ENCODE results near the gene CDC6. TPM values are rescaled to one million over a fixed set of nuclear protein-coding genes. Genes with fewer than 3 reads are reported as not detected.

CDC6 gene
- total RNA-seq, 1 donor from 2014 or later: 65.3 TPM

DNA sequence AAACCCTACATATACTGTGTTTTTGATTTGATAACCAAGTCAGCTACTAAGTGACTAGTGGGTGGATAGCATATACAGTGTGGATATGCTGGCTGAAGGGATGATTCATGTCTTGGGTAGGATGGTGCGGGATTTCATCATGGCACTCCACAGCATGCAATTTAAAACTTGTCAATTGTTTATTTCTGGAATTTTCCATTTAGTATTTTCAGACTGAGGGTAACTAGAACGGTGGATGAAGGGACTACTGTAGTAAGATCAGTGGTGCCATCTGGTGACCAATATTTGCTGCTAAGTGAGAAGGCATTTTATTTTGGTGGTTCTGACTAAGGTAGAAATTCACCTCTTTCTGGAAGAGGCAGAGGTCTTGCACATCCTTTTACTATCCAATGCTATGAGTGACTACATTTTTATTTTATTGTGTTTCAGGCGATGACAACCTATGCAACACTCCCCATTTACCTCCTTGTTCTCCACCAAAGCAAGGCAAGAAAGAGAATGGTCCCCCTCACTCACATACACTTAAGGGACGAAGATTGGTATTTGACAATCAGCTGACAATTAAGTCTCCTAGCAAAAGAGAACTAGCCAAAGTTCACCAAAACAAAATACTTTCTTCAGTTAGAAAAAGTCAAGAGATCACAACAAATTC, 3.1 kb downstream of the CDC6 start:
- Histone ChIP-seq H3F3A (ENCODE audit: low read depth) (peaks cover 53% of the 10 kb centered on the region), H3K9ac (no peak overlapping the region), H3K9me3 (ENCODE audit: low read depth) (no peaks in the 10 kb centered on the region), H3K4me2 (peak overlapping the region; percentile 20), H3K36me3 (peaks cover 16% of the 10 kb centered on the region), H3K4me1 (peaks cover 13% of the 10 kb centered on the region), H4K20me1 (ENCODE audit: low read depth) (peaks cover 23% of the 10 kb centered on the region), H3K4me3 (no peak overlapping the region), H3K27ac (no peak overlapping the region), H2AFZ (replicated peaks) (no peak overlapping the region), H3K27me3 (no peaks in the 10 kb centered on the region), H3K79me2 (ENCODE audit: low read depth) (peaks cover 44% of the 10 kb centered on the region)
- peaks cover 5% of the 10 kb centered on the region for H3K27me3 Mint-ChIP-seq (ENCODE audit: insufficient read depth, low read depth)
- H3K9me3 Mint-ChIP-seq: no peaks in the 10 kb centered on the region
- peak; percentile 70 for DNase-seq (ENCODE audit: low spot score)
- H3K4me1 Mint-ChIP-seq: peaks cover 32% of the 10 kb centered on the region
- TF ChIP-seq EZH2phosphoT487 (IDR thresholded peaks at IDR 0.05) (no peak), CTCF (IDR thresholded peaks at IDR 0.05) (peak; percentile 58), EZH2 (IDR thresholded peaks at IDR 0.05) (no peak)
- peaks cover 15% of the 10 kb centered on the region for H3K36me3 Mint-ChIP-seq
- no peak overlapping the region for H3K27ac Mint-ChIP-seq
- H3K4me3 Mint-ChIP-seq: no peak overlapping the region

DNA sequence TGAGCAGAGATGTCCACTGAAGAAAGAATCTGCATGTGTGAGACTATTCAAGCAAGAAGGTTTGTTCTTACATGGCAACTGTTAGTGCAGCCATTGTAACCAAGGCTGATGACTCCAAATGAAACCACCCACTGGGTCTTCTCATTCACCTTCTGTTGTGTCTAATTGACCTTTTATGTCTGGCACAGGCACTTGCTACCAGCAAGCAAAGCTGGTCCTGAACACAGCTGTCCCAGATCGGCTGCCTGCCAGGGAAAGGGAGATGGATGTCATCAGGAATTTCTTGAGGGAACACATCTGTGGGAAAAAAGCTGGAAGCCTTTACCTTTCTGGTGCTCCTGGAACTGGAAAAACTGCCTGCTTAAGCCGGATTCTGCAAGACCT, 3.6 kb downstream of the CDC6 start:
- H3K4me1 Mint-ChIP-seq: peaks cover 35% of the 10 kb centered on the region
- H3K9me3 Mint-ChIP-seq: no peaks in the 10 kb centered on the region
- H3K4me3 ChIP-seq: no peak overlapping the region
- H3K9me3 ChIP-seq (ENCODE audit: low read depth): no peaks in the 10 kb centered on the region
- TF ChIP-seq EZH2phosphoT487 (IDR thresholded peaks at IDR 0.05): no peak
- no peak for TF ChIP-seq EZH2 (IDR thresholded peaks at IDR 0.05)
- no peak for TF ChIP-seq CTCF (IDR thresholded peaks at IDR 0.05)
- H4K20me1 ChIP-seq (ENCODE audit: low read depth): peaks cover 28% of the 10 kb centered on the region
- no peak for DNase-seq (ENCODE audit: low spot score)
- H3K9ac ChIP-seq: no peak overlapping the region
- no peak overlapping the region for H3K4me2 ChIP-seq
- H3K36me3 ChIP-seq: peaks cover 16% of the 10 kb centered on the region
- peaks cover 17% of the 10 kb centered on the region for H3K4me1 ChIP-seq
- H3K27me3 Mint-ChIP-seq (ENCODE audit: insufficient read depth, low read depth): peaks cover 5% of the 10 kb centered on the region
- H2AFZ ChIP-seq (replicated peaks): no peak overlapping the region
- no peaks in the 10 kb centered on the region for H3K27me3 ChIP-seq
- H3K36me3 Mint-ChIP-seq: peaks cover 20% of the 10 kb centered on the region
- peaks cover 57% of the 10 kb centered on the region for H3F3A ChIP-seq (ENCODE audit: low read depth)
- H3K27ac ChIP-seq: no peak overlapping the region
- no peak overlapping the region for H3K27ac Mint-ChIP-seq
- H3K4me3 Mint-ChIP-seq: no peak overlapping the region
- peaks cover 47% of the 10 kb centered on the region for H3K79me2 ChIP-seq (ENCODE audit: low read depth)

DNA sequence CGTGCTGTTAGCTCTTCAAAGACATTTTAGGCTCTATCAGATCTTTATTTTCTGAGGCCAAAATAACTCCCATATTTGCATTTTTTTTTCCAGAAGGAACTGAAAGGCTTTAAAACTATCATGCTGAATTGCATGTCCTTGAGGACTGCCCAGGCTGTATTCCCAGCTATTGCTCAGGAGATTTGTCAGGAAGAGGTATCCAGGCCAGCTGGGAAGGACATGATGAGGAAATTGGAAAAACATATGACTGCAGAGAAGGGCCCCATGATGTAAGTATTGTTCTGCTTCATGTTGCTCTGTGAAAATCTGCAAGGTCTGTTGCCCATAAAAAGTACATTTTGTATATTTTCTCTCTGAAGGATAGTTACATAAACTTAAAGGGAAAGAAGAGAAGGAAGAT, 5.7 kb downstream of the CDC6 start:
- no peak overlapping the region for H3K4me3 ChIP-seq
- no peaks in the 10 kb centered on the region for H3K27me3 Mint-ChIP-seq (ENCODE audit: insufficient read depth, low read depth)

More for the DNA sequence above, 5.7 kb downstream of the CDC6 start:
- no peaks in the 10 kb centered on the region for H3K9me3 Mint-ChIP-seq
- peaks cover 37% of the 10 kb centered on the region for H4K20me1 ChIP-seq (ENCODE audit: low read depth)
- peaks cover 52% of the 10 kb centered on the region for H3K79me2 ChIP-seq (ENCODE audit: low read depth)
- TF ChIP-seq EZH2 (IDR thresholded peaks at IDR 0.05): no peak
- TF ChIP-seq EZH2phosphoT487 (IDR thresholded peaks at IDR 0.05): no peak
- TF ChIP-seq CTCF (IDR thresholded peaks at IDR 0.05): no peak
- peaks cover 49% of the 10 kb centered on the region for H3F3A ChIP-seq (ENCODE audit: low read depth)
- H3K4me1 Mint-ChIP-seq: peaks cover 24% of the 10 kb centered on the region
- H3K36me3 Mint-ChIP-seq: peaks cover 26% of the 10 kb centered on the region
- H3K27ac Mint-ChIP-seq: no peak overlapping the region
- peaks cover 17% of the 10 kb centered on the region for H3K4me1 ChIP-seq
- no peak for DNase-seq (ENCODE audit: low spot score)
- H3K27ac ChIP-seq: no peak overlapping the region
- peaks cover 16% of the 10 kb centered on the region for H3K36me3 ChIP-seq
- no peak overlapping the region for H2AFZ ChIP-seq (replicated peaks)
- no peak overlapping the region for H3K4me3 Mint-ChIP-seq
- H3K9ac ChIP-seq: no peak overlapping the region
- H3K9me3 ChIP-seq (ENCODE audit: low read depth): no peaks in the 10 kb centered on the region
- H3K27me3 ChIP-seq: no peaks in the 10 kb centered on the region
- H3K4me2 ChIP-seq: no peak overlapping the region
